ENCODE results near the gene MEPCE.

Gene MEPCE

DNA sequence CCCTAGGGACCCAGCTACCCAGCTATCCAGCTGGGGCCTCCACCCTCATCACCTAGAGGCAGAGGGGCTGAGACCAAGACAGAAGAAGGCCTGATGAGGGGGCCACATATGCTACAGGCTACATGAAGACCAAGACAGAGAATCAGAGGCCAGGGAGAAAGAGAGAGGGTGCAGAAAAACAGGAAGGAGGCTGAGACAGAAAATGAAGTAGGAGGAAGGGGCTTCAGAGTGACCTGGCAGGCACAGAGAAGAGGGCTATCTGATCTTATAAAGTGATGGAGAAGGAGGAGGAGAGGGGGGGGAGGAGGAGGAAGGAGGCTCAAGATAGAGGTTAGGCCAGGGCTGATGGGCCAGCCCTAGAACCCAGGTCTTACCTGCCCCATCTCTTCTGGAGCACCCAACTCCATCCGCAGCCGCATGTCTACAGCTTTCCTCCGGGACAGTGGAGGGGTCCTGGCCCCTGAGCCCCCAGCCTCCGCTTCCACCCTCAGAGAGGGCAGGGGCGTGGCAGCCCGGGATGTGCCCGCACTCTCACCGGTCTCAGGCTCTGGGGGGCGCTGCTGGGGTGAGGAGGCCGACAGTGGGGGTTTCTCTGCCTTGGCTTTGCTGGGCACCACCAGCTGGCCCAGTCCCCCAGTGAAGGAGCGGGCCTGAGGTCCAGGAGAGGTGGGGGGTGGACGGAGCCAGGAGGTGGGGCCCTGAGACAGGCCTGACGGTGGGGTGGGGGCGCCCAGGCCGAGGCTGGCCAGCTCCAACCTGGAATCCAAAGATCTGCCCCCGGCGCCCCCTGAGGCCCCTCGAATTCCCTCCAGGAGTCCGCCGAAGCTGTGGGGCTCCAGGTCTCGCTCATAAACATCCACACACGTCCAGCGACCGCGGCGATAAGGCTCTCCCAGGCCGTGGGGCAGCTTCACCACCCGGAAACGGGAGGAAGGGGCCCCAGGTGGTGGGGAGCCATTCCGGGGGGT, 47.6 kb downstream of the MEPCE start:
- H3K36me3 ChIP-seq (ENCODE audit: control insufficient read depth, insufficient read depth, low read length): no peaks in the 10 kb centered on the region

GRCh38 chr7:100477871-100478267, 48.2 kb downstream of the MEPCE start:
- Histone ChIP-seq H3K27me3 (ENCODE audit: insufficient read depth, low read length, poor library complexity) (no peaks in the 10 kb centered on the region), H2BK15ac (replicated peaks; ENCODE audit: low read depth) (no peak overlapping the region), H3K18ac (ENCODE audit: low read length) (peak overlapping the region; percentile 64), H3K27ac (ENCODE audit: low read depth, low read length) (no peak overlapping the region), H3K4me2 (ENCODE audit: low read length) (peak overlapping the region; percentile 76), H2BK120ac (ENCODE audit: low read depth, low read length) (no peak overlapping the region), H3K4me1 (ENCODE audit: control insufficient read depth, low read depth, low read length) (no peaks in the 10 kb centered on the region), H3K36me3 (ENCODE audit: control insufficient read depth, insufficient read depth, low read length) (no peaks in the 10 kb centered on the region), H2BK5ac (ENCODE audit: low read length) (no peak overlapping the region), H3K79me2 (ENCODE audit: control insufficient read depth, insufficient read depth, low read length) (no peaks in the 10 kb centered on the region), H4K5ac (ENCODE audit: low read length) (no peak overlapping the region), H3K4me3 (ENCODE audit: low read length) (no peak overlapping the region), H3K56ac (ENCODE audit: low read length) (peak overlapping the region; percentile 94), H3K9ac (ENCODE audit: low read length) (peak overlapping the region; percentile 93), H3K79me1 (ENCODE audit: low read length) (no peaks in the 10 kb centered on the region), H4K8ac (ENCODE audit: low read depth, low read length) (no peak overlapping the region), H3K23ac (ENCODE audit: low read length) (no peak overlapping the region), H2AK5ac (ENCODE audit: low read length) (no peak overlapping the region), H3K4ac (ENCODE audit: low read depth, low read length) (peak overlapping the region; percentile 81)
- no CpG with 5 or more reads among the region's 16 CpGs for WGBS (ENCODE audit: extremely low coverage, insufficient coverage, low lambda C conversion rate)
- DNase-seq: no peak

More for the DNA sequence above, 47.6 kb downstream of the MEPCE start:
- H3K4me2 ChIP-seq (ENCODE audit: low read length): peak overlapping the region; percentile 31
- no peaks in the 10 kb centered on the region for H3K79me1 ChIP-seq (ENCODE audit: low read length)
- H4K5ac ChIP-seq (ENCODE audit: low read length): no peak overlapping the region
- no peaks in the 10 kb centered on the region for H3K79me2 ChIP-seq (ENCODE audit: control insufficient read depth, insufficient read depth, low read length)
- H2BK120ac ChIP-seq (ENCODE audit: low read depth, low read length): no peak overlapping the region
- no CpG with 5 or more reads among the region's 30 CpGs for WGBS (ENCODE audit: extremely low coverage, insufficient coverage, low lambda C conversion rate)
- H3K56ac ChIP-seq (ENCODE audit: low read length): peak overlapping the region; percentile 54
- peak overlapping the region; percentile 66 for H3K9ac ChIP-seq (ENCODE audit: low read length)
- no peak overlapping the region for H2BK15ac ChIP-seq (replicated peaks; ENCODE audit: low read depth)
- no peak overlapping the region for H3K23ac ChIP-seq (ENCODE audit: low read length)
- H2AK5ac ChIP-seq (ENCODE audit: low read length): no peak overlapping the region
- no peak for DNase-seq
- peak overlapping the region; percentile 64 for H3K18ac ChIP-seq (ENCODE audit: low read length)
- no peak overlapping the region for H3K4me3 ChIP-seq (ENCODE audit: low read length)
- H4K8ac ChIP-seq (ENCODE audit: low read depth, low read length): no peak overlapping the region
- peak overlapping the region; percentile 81 for H3K4ac ChIP-seq (ENCODE audit: low read depth, low read length)
- H3K27ac ChIP-seq (ENCODE audit: low read depth, low read length): no peak overlapping the region
- no peaks in the 10 kb centered on the region for H3K27me3 ChIP-seq (ENCODE audit: insufficient read depth, low read length, poor library complexity)
- H3K4me1 ChIP-seq (ENCODE audit: control insufficient read depth, low read depth, low read length): no peaks in the 10 kb centered on the region
- H2BK5ac ChIP-seq (ENCODE audit: low read length): no peak overlapping the region

- WGBS (ENCODE audit: extremely low coverage, insufficient coverage, low lambda C conversion rate): no CpG with 5 or more reads among the region's 27 CpGs
- Histone ChIP-seq H3K18ac (ENCODE audit: low read length) (peak within 1 kb of the TSS; percentile 64), H3K56ac (ENCODE audit: low read length) (peak within 1 kb of the TSS; percentile 94), H4K5ac (ENCODE audit: low read length) (no peak within 1 kb of the TSS), H4K8ac (ENCODE audit: low read depth, low read length) (no peak within 1 kb of the TSS), H3K4me2 (ENCODE audit: low read length) (peak within 1 kb of the TSS; percentile 76), H3K4me1 (ENCODE audit: control insufficient read depth, low read depth, low read length) (no peaks in the 10 kb centered on the region), H3K4me3 (ENCODE audit: low read length) (peak within 1 kb of the TSS; percentile 87), H3K27ac (ENCODE audit: low read depth, low read length) (peak within 1 kb of the TSS; percentile 71), H2BK5ac (ENCODE audit: low read length) (no peak within 1 kb of the TSS), H3K9ac (ENCODE audit: low read length) (peak within 1 kb of the TSS; percentile 93), H2AK5ac (ENCODE audit: low read length) (no peak within 1 kb of the TSS), H2BK15ac (replicated peaks; ENCODE audit: low read depth) (no peak within 1 kb of the TSS), H3K27me3 (ENCODE audit: insufficient read depth, low read length, poor library complexity) (no peaks in the 10 kb centered on the region), H3K79me1 (ENCODE audit: low read length) (no peaks in the 10 kb centered on the region), H3K36me3 (ENCODE audit: control insufficient read depth, insufficient read depth, low read length) (no peaks in the 10 kb centered on the region), H2BK120ac (ENCODE audit: low read depth, low read length) (no peak within 1 kb of the TSS), H3K79me2 (ENCODE audit: control insufficient read depth, insufficient read depth, low read length) (no peaks in the 10 kb centered on the region), H3K23ac (ENCODE audit: low read length) (no peak within 1 kb of the TSS), H3K4ac (ENCODE audit: low read depth, low read length) (no peak within 1 kb of the TSS)
- peak; percentile 96 for DNase-seq
Measured at GRCh38 chr7:100478958-100479660, 49.5 kb downstream of the MEPCE start, which contains the start of gene TSC22D4. TSS of gene TSC22D4 (minus strand) at chr7:100479214. CDS start at chr7:100478038, 1,176 bp downstream.

- Histone ChIP-seq H2BK15ac (replicated peaks; ENCODE audit: low read depth) (no peak overlapping the region), H4K5ac (ENCODE audit: low read length) (no peak overlapping the region)
- WGBS (ENCODE audit: extremely low coverage, insufficient coverage, low lambda C conversion rate): no CpG with 5 or more reads among the region's 1 CpG
Measured at GRCh38 chr7:100481466-100481865, 51.8 kb downstream of the MEPCE start.

GRCh38 chr7:100482728-100483089, 53.1 kb downstream of the MEPCE start:
- no peak overlapping the region for H2BK5ac ChIP-seq (ENCODE audit: low read length)
- H3K36me3 ChIP-seq (ENCODE audit: control insufficient read depth, insufficient read depth, low read length): no peaks in the 10 kb centered on the region
- H3K18ac ChIP-seq (ENCODE audit: low read length): no peak overlapping the region
- H4K8ac ChIP-seq (ENCODE audit: low read depth, low read length): no peak overlapping the region
- H3K23ac ChIP-seq (ENCODE audit: low read length): no peak overlapping the region
- peak overlapping the region; percentile 43 for H3K9ac ChIP-seq (ENCODE audit: low read length)
- H3K27me3 ChIP-seq (ENCODE audit: insufficient read depth, low read length, poor library complexity): no peaks in the 10 kb centered on the region
- H3K4ac ChIP-seq (ENCODE audit: low read depth, low read length): no peak overlapping the region
- H3K79me2 ChIP-seq (ENCODE audit: control insufficient read depth, insufficient read depth, low read length): no peaks in the 10 kb centered on the region
- no CpG with 5 or more reads among the region's 14 CpGs for WGBS (ENCODE audit: extremely low coverage, insufficient coverage, low lambda C conversion rate)
- peaks cover 2% of the 10 kb centered on the region for H3K4me1 ChIP-seq (ENCODE audit: control insufficient read depth, low read depth, low read length)
- H2BK15ac ChIP-seq (replicated peaks; ENCODE audit: low read depth): no peak overlapping the region
- no peak overlapping the region for H4K5ac ChIP-seq (ENCODE audit: low read length)
- H3K56ac ChIP-seq (ENCODE audit: low read length): peak overlapping the region; percentile 85
- H2BK120ac ChIP-seq (ENCODE audit: low read depth, low read length): no peak overlapping the region
- no peaks in the 10 kb centered on the region for H3K79me1 ChIP-seq (ENCODE audit: low read length)
- DNase-seq: no peak
- no peak overlapping the region for H3K4me3 ChIP-seq (ENCODE audit: low read length)
- H3K27ac ChIP-seq (ENCODE audit: low read depth, low read length): no peak overlapping the region
- H2AK5ac ChIP-seq (ENCODE audit: low read length): no peak overlapping the region
- peak overlapping the region; percentile 53 for H3K4me2 ChIP-seq (ENCODE audit: low read length)

More at GRCh38 chr7:100481466-100481865, 51.8 kb downstream of the MEPCE start:
- Histone ChIP-seq H3K79me1 (ENCODE audit: low read length) (no peaks in the 10 kb centered on the region), H3K56ac (ENCODE audit: low read length) (peak overlapping the region; percentile 3), H4K8ac (ENCODE audit: low read depth, low read length) (no peak overlapping the region), H3K4me2 (ENCODE audit: low read length) (no peak overlapping the region), H2BK5ac (ENCODE audit: low read length) (no peak overlapping the region), H3K23ac (ENCODE audit: low read length) (no peak overlapping the region), H3K27ac (ENCODE audit: low read depth, low read length) (no peak overlapping the region), H3K4me3 (ENCODE audit: low read length) (no peak overlapping the region), H2AK5ac (ENCODE audit: low read length) (no peak overlapping the region), H2BK120ac (ENCODE audit: low read depth, low read length) (no peak overlapping the region), H3K4ac (ENCODE audit: low read depth, low read length) (no peak overlapping the region), H3K9ac (ENCODE audit: low read length) (no peak overlapping the region), H3K27me3 (ENCODE audit: insufficient read depth, low read length, poor library complexity) (no peaks in the 10 kb centered on the region), H3K79me2 (ENCODE audit: control insufficient read depth, insufficient read depth, low read length) (no peaks in the 10 kb centered on the region), H3K36me3 (ENCODE audit: control insufficient read depth, insufficient read depth, low read length) (no peaks in the 10 kb centered on the region), H3K18ac (ENCODE audit: low read length) (no peak overlapping the region), H3K4me1 (ENCODE audit: control insufficient read depth, low read depth, low read length) (peaks cover 2% of the 10 kb centered on the region)
- no peak for DNase-seq
